ENCODE measurements around the gene SMARCAL1.
A peak's percentile ranks its signal among the peaks of the same experiment; 100 is the strongest.

Gene SMARCAL1

DNA sequence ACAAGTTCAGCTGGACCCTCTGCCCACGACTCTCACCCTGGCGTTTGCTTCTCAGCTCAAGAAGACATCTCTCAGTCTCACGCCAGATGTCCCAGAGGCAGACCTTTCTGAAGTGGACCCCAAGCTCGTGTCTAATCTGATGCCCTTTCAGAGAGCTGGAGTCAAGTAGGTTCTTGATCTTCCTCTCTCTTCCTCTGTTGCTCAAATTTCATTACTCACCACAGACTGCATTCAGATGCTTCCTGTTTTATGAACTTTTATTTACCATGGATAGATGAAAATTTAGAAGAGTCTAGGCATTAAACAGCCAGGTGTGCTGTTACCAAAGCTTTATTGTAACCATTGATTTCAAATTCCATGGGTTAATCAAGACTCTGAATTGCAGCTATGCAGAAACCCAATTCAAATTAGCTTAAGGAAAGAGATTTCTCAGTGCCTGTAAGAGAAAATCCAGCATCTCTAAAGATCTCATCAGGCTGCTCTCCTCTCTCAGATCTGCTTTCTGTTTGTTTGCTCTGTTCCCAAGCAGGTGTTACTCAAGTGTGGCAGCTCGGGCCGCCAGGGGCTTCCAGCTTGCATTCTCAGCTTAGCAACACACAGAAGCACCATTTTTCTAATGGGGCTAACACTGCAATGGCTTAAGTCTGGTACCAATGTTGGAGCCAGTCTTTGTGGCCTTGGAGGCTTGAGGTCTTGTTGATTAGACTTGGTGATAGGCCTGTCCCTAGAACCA, 16.5 kb downstream of the SMARCAL1 start:
- peak; percentile 59 for DNase-seq

DNA sequence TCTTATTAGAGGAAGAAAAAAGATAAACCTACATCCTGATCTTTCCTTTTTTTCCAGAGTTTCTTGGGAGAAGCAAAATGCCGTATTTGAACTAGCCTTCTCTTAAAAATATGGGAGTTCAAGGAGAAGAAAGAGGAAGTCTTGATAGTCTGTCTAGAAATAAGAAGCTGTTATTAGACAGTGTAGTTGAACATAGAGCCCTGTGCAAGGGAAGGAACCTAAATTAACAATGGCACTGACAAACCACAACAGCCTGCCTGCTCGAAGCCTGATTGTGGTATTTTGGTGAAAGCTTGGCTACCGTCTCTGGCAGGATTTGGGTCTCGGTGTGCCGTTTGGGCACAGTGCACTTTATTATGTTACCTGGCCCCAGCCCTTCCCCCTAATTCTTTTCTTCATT, 17.1 kb downstream of the SMARCAL1 start:
- peak; percentile 63 for DNase-seq

DNA sequence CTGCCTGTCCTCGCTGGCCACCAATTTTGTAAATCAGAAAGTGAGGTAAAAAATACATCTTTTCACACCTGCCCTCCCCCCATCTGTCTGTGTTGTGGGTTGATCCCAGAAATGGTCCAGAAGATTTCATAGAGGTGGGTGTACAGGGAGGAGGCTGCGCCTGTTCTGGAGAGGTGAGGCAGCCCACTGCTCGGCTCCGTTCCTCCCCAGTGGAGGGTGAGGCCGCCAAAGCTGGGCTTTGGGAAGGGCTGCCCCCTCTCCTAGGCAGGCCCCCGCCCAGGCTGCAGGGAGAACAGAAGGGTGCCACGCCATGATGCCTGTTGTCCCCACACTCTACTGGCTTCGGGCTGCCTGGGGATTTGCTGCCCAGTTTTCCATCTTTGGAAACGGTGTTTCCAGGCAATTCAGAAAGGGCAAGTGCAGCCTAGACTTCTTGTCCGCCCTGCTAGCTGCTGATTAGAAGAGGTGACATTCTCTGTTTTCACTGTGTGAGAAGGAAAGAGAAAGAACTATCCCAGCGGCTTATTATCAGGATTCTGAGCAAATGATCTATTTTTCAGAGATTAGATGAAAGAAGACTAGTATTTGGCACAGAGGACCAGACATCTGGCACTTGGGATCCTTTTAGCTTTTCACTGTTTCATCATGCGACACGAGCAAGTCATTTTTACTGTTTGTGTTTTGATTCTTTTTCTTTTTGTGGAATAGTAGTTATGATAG, 18.7 kb downstream of the SMARCAL1 start:
- no peak for DNase-seq

DNA sequence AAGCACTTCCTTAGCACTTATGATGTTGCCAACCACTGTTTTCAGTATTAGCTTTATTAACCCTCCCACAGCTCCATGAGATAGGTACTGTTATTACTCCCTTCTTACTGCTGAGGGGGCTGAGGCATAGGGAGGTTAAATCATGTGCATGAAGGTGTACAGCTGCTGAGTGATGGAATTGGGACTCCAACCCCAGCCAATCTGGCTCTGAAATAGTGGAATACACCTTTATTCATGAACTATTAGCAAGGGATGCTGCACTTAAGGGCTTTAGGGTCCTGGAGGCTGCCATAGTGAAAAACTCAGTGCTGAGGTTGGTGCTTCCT, 19.2 kb downstream of the SMARCAL1 start:
- DNase-seq = no peak

DNA sequence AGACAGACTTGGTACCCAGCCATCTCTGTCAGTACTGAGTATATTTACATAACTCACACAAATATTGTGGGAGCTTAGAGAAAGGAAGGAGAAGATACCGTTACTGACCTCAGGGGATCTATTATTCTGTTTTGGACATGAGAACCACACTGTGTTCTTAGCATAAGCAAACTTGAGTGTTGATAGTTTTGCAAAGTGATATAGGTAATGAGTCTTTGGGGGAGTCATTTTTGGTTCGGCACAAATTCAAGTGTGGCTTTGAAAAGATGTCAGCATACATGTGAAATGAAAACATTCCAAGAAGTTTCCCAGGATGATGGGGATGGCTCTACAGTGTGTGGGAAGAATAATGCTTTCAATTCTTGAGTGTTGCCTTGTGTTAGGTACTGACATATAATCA, 24.1 kb downstream of the SMARCAL1 start:
- DNase-seq = no peak

DNA sequence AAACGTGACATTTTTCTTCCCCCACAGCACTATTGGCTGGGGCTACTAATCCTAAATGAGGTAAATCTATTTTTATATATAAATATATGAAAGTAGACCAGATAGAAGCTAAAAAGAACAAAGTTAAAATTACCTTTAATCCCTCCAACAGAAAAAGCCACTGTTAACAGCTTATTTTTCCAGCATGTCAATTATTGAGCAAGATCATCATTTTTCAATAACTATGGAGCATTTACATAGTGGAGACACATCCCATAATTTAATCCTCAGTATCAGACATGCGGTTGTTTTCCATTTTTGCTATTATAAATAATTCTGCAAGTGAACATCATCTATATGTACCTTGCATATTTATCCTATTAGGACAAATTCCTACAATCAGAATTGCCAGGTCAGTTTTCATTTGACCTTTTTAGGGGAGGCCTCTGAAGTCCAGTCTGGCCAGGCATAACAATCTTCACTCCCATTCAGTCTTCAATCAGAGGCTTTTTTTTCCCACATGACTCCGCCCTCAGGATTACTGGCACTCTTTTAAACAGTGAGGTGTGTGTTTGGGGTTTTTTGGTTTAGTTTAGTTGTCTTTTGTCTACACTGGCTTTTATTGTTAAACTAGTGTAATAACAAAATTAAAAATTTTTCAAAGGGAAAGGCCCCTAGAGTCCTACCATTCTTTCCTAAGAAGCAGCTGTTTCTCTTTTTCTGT, 29.2 kb downstream of the SMARCAL1 start:
- no peak for DNase-seq

DNA sequence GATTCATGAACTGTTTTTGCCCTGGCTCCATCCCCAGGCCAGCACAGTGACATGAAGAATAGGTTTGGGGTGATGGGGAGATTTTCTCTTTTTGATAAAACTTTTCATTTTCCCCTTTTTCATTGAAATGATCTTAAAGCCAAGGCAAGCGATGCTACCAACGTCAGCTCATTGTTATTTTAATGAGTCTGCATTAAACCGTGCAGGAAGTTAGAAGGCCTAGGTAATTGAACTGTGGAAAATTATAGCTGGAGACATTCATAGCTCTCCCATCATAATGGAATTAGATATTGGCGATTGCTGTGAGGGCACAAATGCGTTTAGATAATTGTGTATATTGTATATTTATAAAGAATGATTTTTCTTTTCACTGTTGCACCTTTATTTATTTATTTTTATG, 33.2 kb downstream of the SMARCAL1 start:
- DNase-seq = no peak

DNA sequence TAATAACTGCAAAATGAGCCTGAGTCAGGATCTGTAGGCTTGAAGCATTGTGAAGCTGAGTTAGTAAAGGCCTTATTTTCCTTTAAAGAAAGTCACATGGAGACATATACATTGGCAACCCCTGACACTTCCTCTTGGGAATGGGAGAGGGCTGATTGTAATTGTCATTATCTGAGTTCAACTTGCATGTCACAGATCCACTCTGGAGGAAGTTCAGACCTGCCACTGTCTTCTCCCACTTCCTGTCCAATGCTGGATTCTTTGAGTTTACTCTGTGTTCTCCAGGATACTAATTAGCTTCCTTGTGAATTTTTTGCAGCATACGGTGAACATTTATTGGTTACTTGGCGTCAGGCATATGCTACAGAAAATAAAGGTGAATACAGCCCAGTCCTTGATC, 34.1 kb downstream of the SMARCAL1 start:
- DNase-seq = no peak

DNA sequence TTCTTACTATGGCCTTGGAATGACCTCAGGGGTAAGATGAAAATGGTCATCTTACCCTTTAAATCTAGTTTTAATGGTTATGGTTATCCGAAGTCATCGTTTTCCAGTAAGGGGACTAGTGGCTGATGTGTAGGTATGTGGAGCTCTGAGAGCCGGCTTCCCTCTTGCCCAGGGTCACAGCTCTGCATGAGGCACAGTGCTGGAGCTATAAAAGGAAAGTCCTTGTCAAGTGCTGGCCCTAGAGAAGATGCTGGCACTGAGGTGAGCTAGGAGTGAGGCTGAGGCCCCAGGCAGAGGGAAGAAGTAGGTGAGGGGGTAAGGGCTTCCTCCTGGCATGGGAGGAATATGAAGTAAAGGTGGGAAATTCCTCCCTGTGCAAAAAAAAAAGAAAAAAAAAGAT, 35.0 kb downstream of the SMARCAL1 start:
- DNase-seq = no peak

DNA sequence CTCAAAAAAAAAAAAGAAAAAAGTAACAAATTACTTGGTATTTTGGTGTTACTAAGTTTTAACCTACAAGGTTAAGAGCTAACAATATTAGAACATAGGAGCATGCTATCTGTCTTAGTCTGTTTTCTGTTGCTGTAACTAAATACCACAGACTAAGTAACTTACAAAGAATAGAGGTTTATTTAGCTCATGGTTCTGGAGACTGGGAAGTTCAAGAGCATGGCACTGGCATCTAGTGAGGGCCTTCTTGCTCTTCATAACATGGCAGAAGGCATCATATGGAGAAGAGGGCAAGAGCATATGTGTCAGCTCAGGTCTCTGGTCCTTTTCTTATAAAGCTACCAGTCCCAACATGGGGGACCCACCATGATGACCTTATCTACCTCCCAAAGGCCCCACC, 36.5 kb downstream of the SMARCAL1 start:
- DNase-seq = no peak

DNA sequence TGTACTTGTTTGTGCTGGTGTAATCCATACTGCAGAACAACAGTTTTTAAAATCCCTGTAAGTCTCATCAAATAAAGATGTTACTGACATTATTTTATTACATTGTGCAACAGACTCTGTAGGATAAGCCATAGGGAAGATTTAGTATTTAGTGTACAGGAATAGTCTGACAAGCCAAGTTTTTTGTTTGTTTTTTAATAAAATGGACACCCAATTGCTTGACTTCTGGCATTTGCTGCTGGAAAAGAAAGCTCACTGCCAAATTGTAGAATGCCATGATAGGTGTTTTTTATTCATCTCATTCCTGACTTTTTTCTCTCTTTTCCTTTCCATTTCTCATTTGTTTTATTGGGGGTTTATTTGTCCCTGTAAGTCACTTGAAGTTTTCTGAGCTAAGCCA, 38.1 kb downstream of the SMARCAL1 start:
- no peak for DNase-seq

DNA sequence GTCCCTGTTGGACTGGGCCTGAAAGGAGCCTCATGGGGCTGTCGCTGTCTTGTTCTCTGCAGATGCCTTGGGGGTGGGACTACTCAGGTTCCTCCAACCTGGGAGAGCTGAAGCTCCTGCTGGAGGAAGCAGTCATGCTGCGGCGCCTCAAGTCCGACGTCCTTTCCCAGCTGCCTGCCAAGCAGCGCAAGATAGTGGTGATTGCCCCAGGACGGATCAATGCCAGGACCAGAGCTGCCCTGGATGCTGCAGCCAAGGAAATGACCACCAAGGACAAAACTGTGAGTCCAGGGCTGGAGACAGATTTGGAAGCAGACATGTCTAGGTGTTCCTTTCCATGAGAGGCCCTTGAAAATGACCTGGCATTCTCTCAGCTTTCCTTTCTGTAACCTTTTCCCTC, 38.5 kb downstream of the SMARCAL1 start:
- no peak for DNase-seq

DNA sequence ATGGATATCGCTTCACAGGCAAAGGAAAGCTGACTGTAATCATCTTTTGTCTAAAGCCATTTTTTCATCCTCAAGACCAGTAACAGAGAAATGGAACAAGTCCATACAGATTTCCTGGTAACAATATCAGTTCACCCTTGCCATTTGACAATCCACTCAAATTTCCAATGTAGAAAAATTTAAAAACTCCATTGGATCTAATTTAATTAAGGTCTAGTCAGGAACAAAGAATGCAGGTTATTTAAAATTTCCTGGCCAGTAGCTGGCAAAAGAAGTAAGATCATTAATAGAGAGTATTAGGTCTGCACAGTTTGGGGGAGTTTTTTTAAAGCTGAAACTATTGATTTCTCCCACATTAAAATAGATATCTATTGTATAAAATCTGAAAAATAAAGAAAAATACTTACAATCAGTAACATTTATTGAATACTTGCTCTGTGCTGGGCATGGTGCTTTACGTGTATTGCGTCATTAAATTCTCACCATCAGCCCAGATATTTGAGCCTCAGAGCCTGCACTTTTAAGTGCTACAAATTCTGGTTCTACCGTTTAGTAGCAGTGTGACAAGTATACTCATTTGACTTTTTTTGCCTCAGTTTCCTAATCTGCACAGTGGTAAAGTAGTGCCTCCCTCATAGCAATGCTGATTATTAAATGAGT, 41.8 kb downstream of the SMARCAL1 start:
- no peak for DNase-seq

DNA sequence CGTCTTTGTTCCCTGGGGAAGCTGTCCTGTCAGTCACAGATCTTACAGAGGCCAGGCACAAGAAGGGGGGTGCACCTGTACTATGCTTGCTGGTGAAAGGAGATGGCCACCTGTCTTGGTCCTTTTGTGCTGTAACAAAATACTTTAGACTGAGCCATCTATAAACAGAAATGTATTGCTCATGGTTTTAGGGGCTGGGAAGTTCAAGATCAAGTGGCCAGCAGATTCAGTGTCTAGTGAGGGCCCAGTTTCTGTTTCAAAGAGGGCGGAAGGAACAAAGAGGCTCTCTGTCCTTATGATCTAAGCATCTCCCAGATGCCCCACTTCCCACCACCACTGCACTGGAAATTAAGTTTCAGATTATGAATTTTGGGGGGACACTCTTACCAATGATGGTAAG, 50.9 kb downstream of the SMARCAL1 start:
- DNase-seq = no peak

DNA sequence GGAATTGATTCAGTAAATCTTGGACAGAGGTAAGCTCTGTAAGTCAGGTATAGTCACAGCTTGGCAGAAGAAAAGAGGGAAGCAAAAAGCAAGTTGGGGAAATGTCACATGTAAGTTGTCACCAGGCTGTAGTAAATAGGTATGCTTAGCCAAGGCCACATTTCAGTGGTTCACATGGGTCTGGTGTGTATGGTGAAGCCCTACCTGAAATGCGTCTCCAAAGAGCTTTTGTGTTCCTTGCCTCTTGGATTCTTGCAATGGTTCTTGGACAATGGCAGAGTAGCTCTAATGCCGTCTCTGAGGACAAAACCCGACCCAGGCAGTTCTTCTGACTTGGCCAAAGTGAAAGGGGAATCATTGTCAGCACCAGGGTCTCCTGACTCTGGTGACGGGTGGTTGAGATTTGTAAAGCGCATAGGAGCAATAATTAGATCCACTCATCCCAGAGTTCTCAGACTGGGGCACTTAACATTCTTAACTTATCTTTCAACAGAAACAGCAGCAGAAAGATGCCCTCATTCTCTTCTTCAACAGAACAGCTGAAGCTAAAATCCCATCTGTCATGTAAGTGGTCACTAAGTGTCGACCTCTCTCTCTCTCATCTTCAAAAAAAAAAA, 51.9 kb downstream of the SMARCAL1 start:
- no peak for DNase-seq

DNA sequence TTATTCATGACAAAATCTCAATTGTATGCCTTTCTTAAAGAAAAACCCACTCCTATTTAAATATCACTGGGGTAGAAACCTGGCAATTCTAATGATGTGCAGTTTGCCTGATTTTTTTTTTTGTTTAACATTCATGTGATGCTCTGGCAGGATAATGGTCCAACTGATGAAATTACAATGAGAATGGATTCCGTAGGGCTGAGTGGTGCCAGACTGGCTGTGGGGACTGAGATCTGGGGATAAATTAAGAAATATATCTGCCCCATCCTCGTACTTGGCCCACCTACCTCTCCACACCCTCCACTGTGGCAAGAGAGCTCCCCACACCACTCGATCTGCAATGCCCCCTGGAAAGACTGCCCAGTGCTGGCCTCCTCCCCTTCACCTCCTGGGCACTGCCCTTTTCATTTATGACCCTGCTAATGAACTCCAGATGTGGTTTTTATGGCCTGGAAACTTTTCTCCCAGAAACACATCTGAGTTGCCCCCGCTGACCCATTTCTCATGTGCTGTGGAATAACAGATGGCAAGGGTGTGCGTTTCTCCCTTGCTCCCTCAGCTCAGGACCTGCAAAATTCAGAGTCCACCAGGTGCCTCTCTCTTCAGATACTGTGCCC, 53.4 kb downstream of the SMARCAL1 start:
- DNase-seq = no peak

DNA sequence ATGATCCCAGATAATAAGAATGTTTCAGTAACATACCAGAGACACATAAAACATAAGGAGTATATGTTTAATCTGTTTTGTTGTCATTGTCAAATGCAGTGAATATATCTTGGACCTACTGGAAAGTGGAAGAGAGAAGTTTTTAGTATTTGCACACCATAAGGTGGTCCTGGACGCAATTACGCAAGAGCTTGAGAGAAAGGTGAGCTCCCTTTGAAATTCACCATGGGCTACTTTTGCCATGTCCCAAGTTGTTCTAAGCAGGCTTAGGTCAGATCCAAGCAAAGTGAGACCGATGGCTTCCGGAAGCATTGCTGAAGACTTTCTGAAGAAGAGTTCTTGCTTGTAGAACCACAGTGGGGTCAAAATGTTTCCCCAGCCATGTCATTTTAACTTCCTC, 55.6 kb downstream of the SMARCAL1 start:
- no peak for DNase-seq

DNA sequence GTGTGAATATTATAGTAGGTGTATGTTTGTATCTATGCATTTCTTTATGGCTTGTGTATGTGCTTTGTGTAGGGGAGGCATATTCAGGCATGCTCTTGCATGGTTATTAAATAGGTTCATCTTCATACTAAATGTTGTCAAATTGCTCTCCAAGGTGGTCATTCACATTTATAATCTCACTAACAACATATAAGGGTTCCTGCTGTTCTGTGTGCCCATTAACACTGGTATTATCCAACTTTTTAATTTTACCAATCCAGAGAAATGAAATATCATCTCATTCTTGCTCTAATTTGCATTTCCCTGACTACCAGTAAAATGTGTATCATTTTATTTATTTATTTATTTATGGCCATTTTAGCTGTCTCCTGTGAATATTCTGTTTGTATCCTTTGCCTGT, 57.4 kb downstream of the SMARCAL1 start:
- no peak for DNase-seq

DNA sequence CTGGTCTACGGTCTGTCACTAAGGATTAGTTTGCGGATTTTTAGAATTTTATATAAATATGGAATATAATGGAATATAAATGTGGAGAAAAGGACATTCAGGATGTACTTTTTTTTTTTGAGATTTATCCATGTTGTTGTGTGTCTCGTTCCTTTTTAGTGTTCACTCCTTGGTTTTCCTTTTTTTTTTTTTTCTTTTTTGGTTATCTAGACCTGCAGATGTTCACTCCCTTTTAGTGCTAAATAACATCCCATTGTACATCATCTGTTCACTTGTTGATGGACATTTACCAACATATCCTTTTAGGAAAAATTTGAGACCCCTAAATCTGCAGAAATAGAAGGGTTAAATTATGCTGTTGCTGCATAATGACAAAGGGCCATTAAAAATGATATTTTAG, 60.9 kb downstream of the SMARCAL1 start:
- no peak for DNase-seq

DNA sequence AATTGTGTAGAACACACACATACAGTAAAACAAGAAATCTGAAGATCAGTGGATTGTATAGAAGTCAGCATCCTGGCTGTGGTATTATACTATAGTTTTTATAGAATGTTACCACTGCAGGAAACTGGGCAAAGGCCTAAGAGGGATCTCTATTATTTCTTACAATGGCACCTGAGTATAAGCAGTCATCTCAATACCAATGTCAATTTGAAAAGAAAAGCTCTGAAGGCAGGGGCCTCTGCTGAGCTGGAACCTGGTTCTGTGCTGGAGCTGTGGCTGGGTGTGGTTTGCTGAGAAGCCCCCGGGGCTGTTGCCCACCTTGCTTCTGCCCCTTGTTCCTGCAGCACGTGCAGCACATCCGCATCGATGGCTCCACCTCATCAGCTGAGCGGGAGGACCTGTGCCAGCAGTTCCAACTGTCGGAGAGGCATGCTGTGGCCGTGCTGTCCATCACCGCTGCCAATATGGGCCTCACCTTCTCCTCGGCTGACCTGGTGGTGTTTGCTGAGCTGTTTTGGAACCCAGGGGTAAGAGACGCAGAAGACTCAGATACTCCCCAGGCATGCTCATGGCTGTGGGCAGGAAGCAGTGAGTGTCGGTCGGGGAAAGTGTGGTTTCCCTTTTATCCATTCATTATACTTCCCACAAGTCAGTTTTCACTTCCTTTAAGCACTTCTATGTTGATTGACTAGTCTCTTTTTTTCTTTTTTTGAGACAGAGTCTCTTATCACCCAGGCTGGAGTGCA, 62.8 kb downstream of the SMARCAL1 start:
- DNase-seq = peak; percentile 95

DNA sequence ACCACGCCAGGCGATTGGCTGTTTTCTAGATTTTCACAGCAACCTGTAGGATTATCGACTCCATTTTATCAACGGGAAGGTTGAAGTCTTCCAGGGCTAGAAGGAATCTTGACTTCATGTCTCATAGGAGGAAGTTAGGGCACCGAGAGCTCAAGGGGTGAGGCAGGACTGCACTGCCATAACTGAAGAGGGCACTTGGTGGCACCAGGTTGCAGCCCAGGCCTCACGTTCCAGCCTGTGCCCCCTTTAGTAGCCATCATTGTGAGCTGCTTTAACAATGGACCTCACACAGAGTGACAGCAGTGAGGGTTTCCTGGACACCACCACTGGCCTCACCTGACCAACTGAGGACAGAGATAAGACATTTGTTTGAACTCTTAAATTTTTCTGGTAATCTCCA, 63.5 kb downstream of the SMARCAL1 start:
- DNase-seq = peak; percentile 77
